ENCODE results near the gene SERGEF.

The SERGEF gene

GRCh38 chr11:18013790-18014507 lies 1.1 kb upstream of the SERGEF start:
- peak overlapping the region; percentile 68 for H3K4me3 ChIP-seq (ENCODE audit: low read depth, low read length)
- no peak for TF ChIP-seq CTCF (IDR thresholded peaks at IDR 0.05; ENCODE audit: low read depth, low read length, missing control alignments)
- no peak for DNase-seq (ENCODE audit: low read depth)
- in situ Hi-C loops (cut with HindIII; ENCODE audit: low sequenced_read_pairs), result no loop called here

- in situ Hi-C loops (cut with HindIII; ENCODE audit: low sequenced_read_pairs), result no loop called here
- no peak for DNase-seq (ENCODE audit: low read depth)
- H3K4me3 ChIP-seq (ENCODE audit: low read depth, low read length), result peak overlapping the region; percentile 68
- TF ChIP-seq CTCF (IDR thresholded peaks at IDR 0.05; ENCODE audit: low read depth, low read length, missing control alignments), result no peak
Observed at GRCh38 chr11:18012122-18012905, 533 bp downstream of the SERGEF start.

- in situ Hi-C loops (cut with HindIII; ENCODE audit: low sequenced_read_pairs), result no loop called here
- no peak for DNase-seq (ENCODE audit: low read depth)
- peak overlapping the region; percentile 68 for H3K4me3 ChIP-seq (ENCODE audit: low read depth, low read length)
- no peak for TF ChIP-seq CTCF (IDR thresholded peaks at IDR 0.05; ENCODE audit: low read depth, low read length, missing control alignments)
Observed at GRCh38 chr11:18011633-18012032, 1.2 kb downstream of the SERGEF start.

GRCh38 chr11:18010977-18011586 lies 1.8 kb downstream of the SERGEF start:
- TF ChIP-seq CTCF (IDR thresholded peaks at IDR 0.05; ENCODE audit: low read depth, low read length, missing control alignments), result no peak
- in situ Hi-C loops (cut with HindIII; ENCODE audit: low sequenced_read_pairs), result no loop called here
- no peak overlapping the region for H3K4me3 ChIP-seq (ENCODE audit: low read depth, low read length)
- no peak for DNase-seq (ENCODE audit: low read depth)

- no peak overlapping the region for H3K4me3 ChIP-seq (ENCODE audit: low read depth, low read length)
- TF ChIP-seq CTCF (IDR thresholded peaks at IDR 0.05; ENCODE audit: low read depth, low read length, missing control alignments), result no peak
- in situ Hi-C loops (cut with HindIII; ENCODE audit: low sequenced_read_pairs), result no loop called here
- DNase-seq (ENCODE audit: low read depth), result no peak
Observed at GRCh38 chr11:18010121-18010670, 2.7 kb downstream of the SERGEF start.

GRCh38 chr11:18005376-18006129 lies 7.3 kb downstream of the SERGEF start:
- in situ Hi-C loops (cut with HindIII; ENCODE audit: low sequenced_read_pairs), result no loop called here
- TF ChIP-seq CTCF (IDR thresholded peaks at IDR 0.05; ENCODE audit: low read depth, low read length, missing control alignments), result no peak

More at GRCh38 chr11:18005376-18006129, 7.3 kb downstream of the SERGEF start:
- no peak for DNase-seq (ENCODE audit: low read depth)
- no peak overlapping the region for H3K4me3 ChIP-seq (ENCODE audit: low read depth, low read length)
